ENCODE measurements around the gene ZNF791.
A peak's percentile ranks its signal among the peaks of the same experiment; 100 is the strongest.
"Not testable (repeated sequence)": the region's sequence is repeated elsewhere in the genome, so short reads cannot be mapped to it uniquely, and the experiment has no call there.

Gene ZNF791

GRCh38 chr19:12668346-12668745 lies 57.6 kb downstream of the ZNF791 start:
- no peak for DNase-seq

DNA sequence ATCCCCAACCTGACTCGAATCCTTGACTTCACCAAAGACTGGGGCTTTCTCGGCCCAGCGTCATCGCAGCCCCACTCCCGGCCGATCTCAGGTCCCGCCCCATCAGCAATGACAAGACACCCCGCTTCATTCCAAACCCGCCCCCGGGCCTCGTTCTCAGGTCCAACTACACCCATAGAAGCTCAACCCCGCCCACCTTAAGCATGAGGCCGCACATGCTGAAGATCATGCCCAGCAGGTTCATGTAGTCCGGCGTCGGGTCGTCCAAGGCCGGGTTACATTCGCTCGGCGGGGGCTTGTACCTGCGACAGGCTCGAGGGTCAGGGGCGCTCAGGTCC lies 58.2 kb downstream of the ZNF791 start:
- peak; percentile 33 to 82 (median 72) for DNase-seq

DNA sequence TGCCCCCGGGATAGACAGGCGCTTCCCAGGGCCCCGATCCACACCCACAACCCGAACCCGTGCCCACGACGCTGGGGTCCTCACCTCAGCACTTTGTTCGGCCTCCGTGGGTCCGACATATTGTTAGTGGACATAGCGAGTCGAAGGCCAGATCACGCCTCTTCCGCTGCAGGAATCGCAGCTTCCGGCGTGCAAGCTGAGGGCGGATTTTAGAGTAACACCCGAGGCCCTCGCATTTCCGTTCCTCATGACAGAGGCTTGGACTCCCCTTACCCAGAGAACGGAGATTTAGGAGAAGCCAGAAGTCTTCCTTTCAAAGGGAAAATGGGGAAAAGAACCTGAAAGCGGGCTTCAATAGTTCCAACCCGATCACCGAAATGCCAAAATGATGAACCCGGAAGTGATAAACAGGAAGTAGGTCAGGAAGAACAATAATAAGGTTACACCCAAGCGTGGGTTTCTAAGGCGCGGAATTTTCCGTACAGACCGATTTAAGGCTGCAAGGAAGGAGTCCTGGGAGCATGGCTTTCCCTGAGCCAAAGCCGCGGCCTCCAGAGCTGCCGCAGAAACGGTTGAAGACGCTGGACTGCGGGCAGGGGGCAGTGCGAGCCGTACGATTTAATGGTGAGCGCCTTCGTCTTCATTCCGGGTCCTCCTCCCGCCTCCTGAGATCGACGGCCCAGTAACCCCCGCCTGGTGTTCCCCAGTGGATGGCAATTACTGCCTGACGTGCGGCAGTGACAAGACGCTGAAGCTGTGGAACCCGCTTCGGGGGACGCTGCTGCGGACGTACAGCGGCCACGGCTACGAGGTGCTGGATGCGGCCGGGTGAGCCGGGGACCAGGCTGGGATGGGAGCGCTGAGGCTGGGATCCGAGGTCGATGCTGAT lies 58.8 kb downstream of the ZNF791 start:
- peak; percentile 62 to 91 (median 72) for DNase-seq

DNA sequence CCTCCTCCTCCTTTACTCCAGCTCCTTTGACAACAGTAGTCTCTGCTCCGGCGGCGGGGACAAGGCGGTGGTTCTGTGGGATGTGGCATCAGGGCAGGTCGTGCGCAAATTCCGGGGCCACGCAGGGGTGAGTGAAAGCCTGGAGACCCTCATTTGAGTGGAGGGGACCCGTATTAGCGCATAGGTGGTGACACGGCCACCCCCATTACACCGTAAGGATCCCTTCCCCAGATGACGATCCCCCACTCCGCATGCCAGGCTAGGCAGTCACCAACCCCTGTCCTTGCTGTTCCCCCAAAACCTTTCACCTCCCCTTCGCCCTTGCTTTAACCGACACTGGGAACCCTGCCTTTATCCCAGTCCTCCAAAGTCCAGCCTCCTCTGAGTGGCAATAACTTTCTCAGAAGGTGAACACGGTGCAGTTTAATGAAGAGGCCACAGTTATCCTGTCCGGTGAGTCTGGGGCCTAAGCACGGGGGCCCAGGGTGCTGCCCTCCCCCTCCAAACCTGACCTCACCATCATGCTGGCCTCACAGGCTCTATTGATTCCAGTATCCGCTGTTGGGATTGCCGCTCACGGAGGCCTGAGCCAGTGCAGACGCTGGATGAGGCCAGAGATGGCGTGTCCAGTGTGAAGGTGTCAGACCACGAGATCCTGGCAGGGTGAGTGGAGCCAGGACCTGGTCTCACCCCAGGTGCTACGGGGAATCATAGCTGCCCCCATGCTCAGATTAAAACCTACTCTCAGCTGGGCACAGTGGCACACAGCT lies 59.6 kb downstream of the ZNF791 start:
- no peak for DNase-seq

GRCh38 chr19:12672744-12673143 lies 62.0 kb downstream of the ZNF791 start:
- no peak for DNase-seq

GRCh38 chr19:12675399-12675798 lies 64.7 kb downstream of the ZNF791 start:
- DNase-seq, result no peak

DNA sequence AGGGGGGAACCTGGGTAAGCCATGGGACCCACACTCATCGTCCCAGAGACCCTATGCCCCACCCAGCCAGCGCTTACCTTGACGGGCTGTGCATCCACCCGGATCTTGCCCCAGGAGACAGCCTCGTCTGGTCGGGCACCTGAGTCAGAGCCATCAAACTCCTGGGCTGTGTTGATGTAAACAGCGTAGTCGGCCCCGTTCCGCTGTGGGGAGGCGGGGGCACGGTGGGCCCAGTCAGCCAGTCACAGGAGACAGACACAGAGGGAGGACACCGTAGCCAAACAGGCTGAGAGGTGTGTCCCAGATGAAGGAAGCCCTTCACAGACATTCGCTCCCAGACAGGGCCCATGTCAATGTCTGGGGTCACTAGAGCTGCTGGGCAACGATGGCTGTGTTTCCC lies 65.2 kb downstream of the ZNF791 start:
- DNase-seq, result no peak

DNA sequence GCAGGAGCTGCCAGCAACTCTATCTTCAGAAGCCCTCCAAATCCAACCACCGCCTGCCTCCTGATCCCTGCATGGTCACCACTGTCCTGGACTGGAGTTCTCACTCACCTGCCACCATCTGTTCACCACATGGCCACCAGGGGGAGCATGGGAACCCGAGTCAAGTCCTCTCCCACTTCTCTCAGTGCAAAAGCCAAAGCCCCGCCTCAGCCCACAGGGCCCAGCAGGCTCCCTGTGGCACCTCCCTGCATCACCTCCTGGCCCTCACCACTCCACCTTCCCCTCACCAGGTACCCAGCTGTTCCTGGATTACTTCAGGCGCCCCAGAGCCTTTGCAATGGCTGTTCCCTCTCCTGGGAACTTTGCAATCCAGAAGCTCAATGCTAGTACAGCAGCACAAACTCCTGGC lies 65.7 kb downstream of the ZNF791 start:
- peak; percentile 44 to 81 (median 72) for DNase-seq

- DNase-seq, result no peak
These were observed 66.2 kb downstream of the ZNF791 start for GRCh38 chr19:12676928-12677327.

GRCh38 chr19:12678039-12678438 lies 67.3 kb downstream of the ZNF791 start:
- not testable (repeated sequence) for DNase-seq

GRCh38 chr19:12680034-12680433 lies 69.3 kb downstream of the ZNF791 start:
- DNase-seq, result no peak

DNA sequence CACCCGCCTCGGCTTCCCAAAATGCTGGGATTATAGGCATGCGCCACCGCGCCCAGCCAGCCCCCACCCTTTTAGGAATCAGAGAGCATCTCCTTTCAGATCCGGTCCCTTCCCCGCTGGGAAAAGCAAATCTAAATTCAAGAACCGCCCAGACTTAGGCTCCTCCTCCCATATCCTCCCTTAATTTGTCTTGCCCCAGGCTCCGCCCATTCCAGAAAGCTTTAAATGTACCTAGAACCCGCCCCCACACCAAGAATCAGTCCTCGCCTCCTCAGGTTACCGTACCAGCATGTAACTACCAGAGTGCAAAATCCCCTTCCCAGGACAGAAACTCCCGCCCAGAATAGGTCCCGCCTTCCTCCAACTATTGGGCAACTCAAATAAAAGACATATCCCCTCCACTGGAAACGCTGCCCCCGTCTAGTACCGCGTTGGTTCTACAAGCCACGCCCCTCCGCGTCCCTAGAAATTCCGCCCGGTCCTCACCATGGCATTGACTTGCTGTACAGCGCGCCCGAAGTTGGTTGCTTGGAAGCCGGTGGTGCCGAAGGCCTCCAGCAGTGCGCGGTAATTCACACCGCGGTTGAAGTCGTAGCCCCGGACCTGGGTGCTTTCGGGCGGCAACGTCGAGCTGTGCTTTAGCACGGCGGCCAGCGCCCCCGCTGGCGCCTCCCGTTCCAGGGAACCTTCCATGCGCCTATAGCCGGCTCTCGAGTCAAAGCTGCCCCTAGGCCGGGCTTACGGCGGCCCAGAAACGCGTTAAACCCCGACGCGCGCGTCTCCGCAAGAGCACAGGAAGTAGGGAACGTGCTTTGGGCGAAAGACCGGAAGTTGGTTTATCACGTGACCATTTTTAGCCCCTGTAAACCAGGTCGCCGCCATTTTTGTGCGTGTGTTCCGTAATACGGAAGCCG lies 70.6 kb downstream of the ZNF791 start, which contains the start of gene DHPS:
DHPS (minus strand) TSS at position 807 of the 914 bp plus-strand sequence; CDS start at position 693, 114 bp downstream.
- peak; percentile 75 to 93 (median 90) for DNase-seq
